ENCODE results near the gene CYLD. TPM values are rescaled to one million over a fixed set of nuclear protein-coding genes. Genes with fewer than 3 reads are reported as not detected.

CYLD gene
- total RNA-seq, 2 experiments from 2014 or later, result 7.4 to 14.9 TPM

- intact Hi-C loops (cut with micrococcal nuclease; ENCODE audit: unreplicated experiment), result no loop called here
- H3K9me2 ChIP-seq (ENCODE audit: insufficient read depth, low read length), result no peaks in the 10 kb centered on the region
- H3K9me3 ChIP-seq (ENCODE audit: low read length), result no peaks in the 10 kb centered on the region
- H3K27ac ChIP-seq (ENCODE audit: low read depth, low read length, poor library complexity, severe bottlenecking), result no peak overlapping the region
- H3K36me3 ChIP-seq (ENCODE audit: insufficient read depth, low read length), result no peaks in the 10 kb centered on the region
- no peak for DNase-seq (ENCODE audit: low spot score)
- no peak for TF ChIP-seq CTCF (conservative IDR thresholded peaks at IDR 0.05; ENCODE audit: low read length)
- no peak for TF ChIP-seq EZH2phosphoT487 (IDR thresholded peaks at IDR 0.05; ENCODE audit: borderline replicate concordance, low read depth, low read length)
- H3K79me2 ChIP-seq (ENCODE audit: insufficient read depth, low read depth, low read length), result no peaks in the 10 kb centered on the region
- no peak overlapping the region for H3K4me3 ChIP-seq (ENCODE audit: low read depth, low read length, poor library complexity, severe bottlenecking)
- H3K4me2 ChIP-seq (ENCODE audit: low read length), result no peak overlapping the region
- H2AFZ ChIP-seq (ENCODE audit: low read length), result no peak overlapping the region
- BruUV-seq (replicated peaks), result no TSS peak
- H4K20me1 ChIP-seq (ENCODE audit: insufficient read depth, low read length), result no peaks in the 10 kb centered on the region
- ChIA-PET POLR2A (no interaction called here), CTCF (ENCODE audit: unreplicated experiment) (no interaction called here)
- no peaks in the 10 kb centered on the region for H3K4me1 ChIP-seq (ENCODE audit: insufficient read depth, low read length, poor library complexity, severe bottlenecking)
Measured at GRCh38 chr16:50841081-50841886, 99.4 kb downstream of the CYLD start.

GRCh38 chr16:50842013-50842505, 100.2 kb downstream of the CYLD start:
- Histone ChIP-seq H3K27ac (ENCODE audit: low read depth, low read length, poor library complexity, severe bottlenecking) (no peak overlapping the region), H3K4me1 (ENCODE audit: insufficient read depth, low read length, poor library complexity, severe bottlenecking) (no peaks in the 10 kb centered on the region), H3K36me3 (ENCODE audit: insufficient read depth, low read length) (no peaks in the 10 kb centered on the region), H3K9me2 (ENCODE audit: insufficient read depth, low read length) (no peaks in the 10 kb centered on the region), H4K20me1 (ENCODE audit: insufficient read depth, low read length) (no peaks in the 10 kb centered on the region), H3K4me3 (ENCODE audit: low read depth, low read length, poor library complexity, severe bottlenecking) (no peak overlapping the region), H3K9me3 (ENCODE audit: low read length) (no peaks in the 10 kb centered on the region), H3K4me2 (ENCODE audit: low read length) (no peak overlapping the region), H2AFZ (ENCODE audit: low read length) (no peak overlapping the region), H3K79me2 (ENCODE audit: insufficient read depth, low read depth, low read length) (no peaks in the 10 kb centered on the region)
- ChIA-PET CTCF (ENCODE audit: unreplicated experiment) (no interaction called here), POLR2A (no interaction called here)
- intact Hi-C loops (cut with micrococcal nuclease; ENCODE audit: unreplicated experiment), result no loop called here
- DNase-seq (ENCODE audit: low spot score), result no peak
- TF ChIP-seq EZH2phosphoT487 (IDR thresholded peaks at IDR 0.05; ENCODE audit: borderline replicate concordance, low read depth, low read length) (no peak), CTCF (conservative IDR thresholded peaks at IDR 0.05; ENCODE audit: low read length) (no peak)
- BruUV-seq (replicated peaks), result no TSS peak

GRCh38 chr16:50842589-50842988, 100.7 kb downstream of the CYLD start:
- intact Hi-C loops (cut with micrococcal nuclease; ENCODE audit: unreplicated experiment), result no loop called here
- H3K9me2 ChIP-seq (ENCODE audit: insufficient read depth, low read length), result no peaks in the 10 kb centered on the region
- H3K9me3 ChIP-seq (ENCODE audit: low read length), result no peaks in the 10 kb centered on the region
- H3K27ac ChIP-seq (ENCODE audit: low read depth, low read length, poor library complexity, severe bottlenecking), result no peak overlapping the region
- no peak overlapping the region for H2AFZ ChIP-seq (ENCODE audit: low read length)
- BruUV-seq (replicated peaks), result no TSS peak
- ChIA-PET CTCF (ENCODE audit: unreplicated experiment) (no interaction called here), POLR2A (no interaction called here)
- H3K4me3 ChIP-seq (ENCODE audit: low read depth, low read length, poor library complexity, severe bottlenecking), result no peak overlapping the region
- no peak overlapping the region for H3K4me2 ChIP-seq (ENCODE audit: low read length)
- TF ChIP-seq EZH2phosphoT487 (IDR thresholded peaks at IDR 0.05; ENCODE audit: borderline replicate concordance, low read depth, low read length), result no peak
- no peak for TF ChIP-seq CTCF (conservative IDR thresholded peaks at IDR 0.05; ENCODE audit: low read length)
- no peak for DNase-seq (ENCODE audit: low spot score)
- no peaks in the 10 kb centered on the region for H3K79me2 ChIP-seq (ENCODE audit: insufficient read depth, low read depth, low read length)
- no peaks in the 10 kb centered on the region for H3K36me3 ChIP-seq (ENCODE audit: insufficient read depth, low read length)
- H3K4me1 ChIP-seq (ENCODE audit: insufficient read depth, low read length, poor library complexity, severe bottlenecking), result no peaks in the 10 kb centered on the region
- no peaks in the 10 kb centered on the region for H4K20me1 ChIP-seq (ENCODE audit: insufficient read depth, low read length)
